NCI-H1417 (cell line): ENCODE measurements around the gene EIF4B.
"Not testable (repeated sequence)": the region's sequence is repeated elsewhere in the genome, so short reads cannot be mapped to it uniquely, and the experiment has no call there.

Source experiments
- DNase-seq, 3 experiments: peaks; one replicate each; lab custom pipeline; 2025; lab: John Stamatoyannopoulos, UW

The EIF4B gene

GRCh38 chr12:52993558-52993869, 12.7 kb upstream of the EIF4B start:
- no peak for DNase-seq

- no peak for DNase-seq
Measured at GRCh38 chr12:53004178-53004577, 2.1 kb upstream of the EIF4B start.

- DNase-seq: no peak
Measured at GRCh38 chr12:53004582-53004981, 1.7 kb upstream of the EIF4B start.

GRCh38 chr12:53005215-53005985, 856 bp upstream of the EIF4B start:
- DNase-seq: peak in 2 of 3 experiments; percentile 48 to 63

- DNase-seq: peak; percentile 68 to 88 (median 83)
Measured at GRCh38 chr12:53006810-53007309, 604 bp downstream of the EIF4B start.

- DNase-seq: no peak
Measured at GRCh38 chr12:53007343-53007742, 1.1 kb downstream of the EIF4B start.

- DNase-seq: not testable (repeated sequence)
Measured at GRCh38 chr12:53008760-53009159, 2.5 kb downstream of the EIF4B start.

- DNase-seq: no peak
Measured at GRCh38 chr12:53010955-53011354, 4.7 kb downstream of the EIF4B start.

GRCh38 chr12:53011889-53012288, 5.6 kb downstream of the EIF4B start:
- DNase-seq: no peak

- no peak for DNase-seq
Measured at GRCh38 chr12:53012928-53013327, 6.7 kb downstream of the EIF4B start.

GRCh38 chr12:53014709-53015108, 8.5 kb downstream of the EIF4B start:
- DNase-seq: no peak

- no peak for DNase-seq
Measured at GRCh38 chr12:53025250-53025649, 19.0 kb downstream of the EIF4B start.

- not testable (repeated sequence) for DNase-seq
Measured at GRCh38 chr12:53027014-53027413, 20.8 kb downstream of the EIF4B start.

GRCh38 chr12:53031616-53032015, 25.4 kb downstream of the EIF4B start:
- DNase-seq: no peak

GRCh38 chr12:53033832-53034231, 27.6 kb downstream of the EIF4B start:
- not testable (repeated sequence) for DNase-seq

- DNase-seq: no peak
Measured at GRCh38 chr12:53034459-53034858, 28.2 kb downstream of the EIF4B start.

- DNase-seq: no peak
Measured at GRCh38 chr12:53036802-53037201, 30.5 kb downstream of the EIF4B start.

GRCh38 chr12:53039851-53040250, 33.6 kb downstream of the EIF4B start:
- DNase-seq: no peak

GRCh38 chr12:53042607-53043454, 36.6 kb downstream of the EIF4B start:
- DNase-seq: no peak

- DNase-seq: no peak
Measured at GRCh38 chr12:53044052-53044581, 37.9 kb downstream of the EIF4B start.

- DNase-seq: no peak
Measured at GRCh38 chr12:53044896-53045695, 38.8 kb downstream of the EIF4B start.

GRCh38 chr12:53045696-53046045, 39.4 kb downstream of the EIF4B start:
- DNase-seq: no peak
